COLO668 (cell line): Measurements from ENCODE around the gene KCNH1.

ENCODE experiments used
- DNase-seq: peaks from one replicate; lab custom pipeline; 2025; ENCODE audit not compliant: unreplicated experiment; lab: John Stamatoyannopoulos, UW

KCNH1 gene

GRCh38 chr1:210769473-210769872 is 364.5 kb downstream of the KCNH1 start:
- DNase-seq = no peak

DNA sequence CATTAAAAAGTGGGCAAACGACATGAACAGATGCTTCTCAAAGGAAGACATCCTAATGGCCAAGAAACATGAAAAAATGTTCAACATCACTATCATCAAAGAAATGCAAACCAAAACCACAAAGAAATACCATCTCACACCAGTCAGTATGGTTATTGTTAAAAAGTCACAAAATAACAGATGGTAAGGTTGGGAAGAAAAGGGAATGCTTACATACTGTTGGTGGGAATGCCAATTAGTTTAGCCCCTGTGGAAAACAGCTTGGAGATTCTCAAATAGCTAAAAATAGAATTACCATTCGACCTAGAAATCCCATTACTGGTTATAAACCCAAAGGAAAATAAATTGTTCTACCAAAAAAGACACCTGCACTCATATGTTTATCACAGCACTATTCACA is 369.4 kb downstream of the KCNH1 start:
- DNase-seq = no peak

DNA sequence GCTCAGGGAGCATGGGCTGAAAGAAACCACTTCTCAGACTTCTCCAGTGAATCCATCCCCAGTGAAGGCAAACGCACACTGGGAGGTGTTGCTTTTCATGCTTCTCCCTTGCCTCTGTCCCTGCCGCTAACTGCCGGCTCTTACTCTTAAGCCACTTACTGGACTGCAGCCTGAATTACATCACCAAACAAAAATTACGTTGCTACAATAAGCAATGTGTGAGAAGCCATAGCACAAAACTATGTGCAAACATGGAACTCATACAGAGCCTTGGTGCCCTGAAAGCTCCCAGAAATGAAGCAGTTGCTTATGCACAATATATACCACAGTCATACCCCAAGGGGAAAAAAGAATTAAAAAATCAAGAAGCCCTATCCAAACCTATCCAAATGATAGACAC is 375.2 kb downstream of the KCNH1 start:
- no peak for DNase-seq

- DNase-seq = no peak
Measured at GRCh38 chr1:210758261-210758660, 375.7 kb downstream of the KCNH1 start.

DNA sequence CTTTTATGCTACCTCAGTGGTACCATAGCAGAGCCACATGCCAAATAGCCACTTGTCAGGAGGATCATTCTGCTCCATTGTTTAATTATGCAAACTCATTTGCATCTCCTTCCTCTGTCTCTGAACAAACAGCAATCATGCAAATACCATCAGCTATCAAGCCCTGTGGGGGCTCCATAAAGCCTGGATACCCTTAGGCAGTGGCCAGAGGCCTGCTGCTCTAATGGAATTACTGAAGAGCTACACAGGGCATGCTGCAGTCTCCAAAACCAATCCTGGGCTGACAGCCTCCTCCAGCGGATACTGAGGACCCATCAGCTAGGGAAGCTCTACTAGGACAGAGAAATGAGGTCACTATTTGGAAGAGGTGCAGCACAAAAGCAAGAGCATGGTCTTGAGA is 376.3 kb downstream of the KCNH1 start:
- DNase-seq = no peak

DNA sequence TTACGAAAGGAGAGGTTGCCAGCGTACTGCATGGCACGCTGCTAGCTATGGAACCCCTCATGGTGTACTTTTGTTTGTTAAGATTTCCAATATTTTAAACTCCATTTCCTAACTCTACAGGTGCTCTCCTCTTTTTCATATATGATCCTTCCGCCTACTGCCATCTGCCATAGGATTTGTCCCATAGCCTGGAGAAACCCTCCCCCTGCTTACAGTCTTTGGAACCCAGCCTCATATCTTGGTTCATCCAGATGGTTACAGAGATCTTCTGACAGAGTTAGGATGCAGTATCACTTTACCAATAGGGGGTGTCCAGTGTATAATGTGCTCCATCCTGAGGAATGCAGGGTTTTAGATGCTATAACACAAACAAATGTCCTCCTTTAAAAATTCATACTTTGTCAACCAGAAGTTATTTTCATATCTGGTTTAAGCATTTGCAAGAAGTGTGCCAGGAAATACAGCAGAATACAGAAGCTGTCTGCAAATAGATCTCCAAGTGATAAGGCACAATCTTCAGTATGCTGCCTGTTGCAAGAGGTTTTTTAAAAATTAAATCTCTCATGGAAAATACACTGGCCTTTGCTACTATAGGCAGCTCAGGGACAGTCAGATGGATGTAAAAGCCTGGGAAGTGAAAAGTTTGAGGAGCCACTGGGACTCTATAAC is 377.8 kb downstream of the KCNH1 start:
- DNase-seq = no peak

DNA sequence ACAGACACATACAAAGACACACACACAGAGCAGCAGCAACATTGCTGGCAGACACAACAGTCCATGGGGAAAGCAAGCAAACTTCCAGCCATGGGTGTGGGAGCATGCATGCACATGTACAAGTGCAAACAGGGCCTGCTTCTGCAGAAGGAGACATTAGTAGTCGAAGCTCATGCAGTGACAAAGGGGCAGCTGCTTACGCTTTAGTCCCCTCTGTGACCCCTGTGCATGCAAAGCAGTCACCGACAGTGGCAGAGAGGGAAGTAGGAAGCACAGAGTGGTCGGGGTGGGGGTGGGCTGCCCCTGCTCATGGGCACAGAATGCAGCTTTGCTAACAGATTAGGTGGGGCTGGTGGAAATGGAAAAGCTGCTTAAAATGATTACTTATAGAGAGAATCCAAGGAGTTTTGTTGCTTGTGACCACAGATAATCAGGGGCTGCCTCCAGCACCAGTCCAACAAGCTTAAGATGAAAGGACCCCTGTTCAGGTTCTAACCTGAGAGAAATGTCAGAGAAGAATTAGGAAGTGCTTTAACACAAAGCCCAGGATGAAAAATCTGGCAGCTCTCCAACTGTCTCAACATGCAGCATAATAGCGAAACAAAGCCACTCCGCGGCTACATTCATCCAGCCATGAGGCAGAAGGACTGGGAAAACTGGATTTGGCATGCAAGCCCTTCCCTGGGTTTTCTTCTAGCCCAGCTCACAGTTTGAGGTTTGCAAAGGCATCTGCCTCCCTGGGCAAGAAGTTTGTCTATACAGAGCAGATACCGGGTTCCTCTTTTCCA is 378.9 kb downstream of the KCNH1 start:
- DNase-seq = peak; percentile 89

GRCh38 chr1:210751911-210752310 is 382.0 kb downstream of the KCNH1 start:
- DNase-seq = no peak

DNA sequence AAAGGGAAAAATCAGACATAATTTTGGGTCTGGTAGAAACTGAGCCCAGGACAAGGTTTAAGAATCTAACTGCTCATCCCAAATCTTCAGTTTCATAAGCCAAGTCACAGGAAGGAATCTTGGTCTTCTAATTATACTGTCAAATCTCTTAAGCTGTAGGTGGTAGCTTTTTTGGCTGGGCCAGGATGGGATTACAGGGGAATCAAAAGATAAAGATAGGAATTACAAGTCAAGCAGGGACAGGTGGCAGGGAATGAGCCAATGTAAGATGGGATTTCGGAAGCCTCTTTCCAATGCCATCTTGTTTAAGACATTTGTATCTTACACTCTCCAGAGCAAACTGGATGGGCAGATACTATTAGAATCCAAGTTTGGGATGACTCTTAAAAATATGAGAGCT is 383.5 kb downstream of the KCNH1 start:
- DNase-seq = no peak

- DNase-seq = no peak
Measured at GRCh38 chr1:210748796-210749195, 385.2 kb downstream of the KCNH1 start.

DNA sequence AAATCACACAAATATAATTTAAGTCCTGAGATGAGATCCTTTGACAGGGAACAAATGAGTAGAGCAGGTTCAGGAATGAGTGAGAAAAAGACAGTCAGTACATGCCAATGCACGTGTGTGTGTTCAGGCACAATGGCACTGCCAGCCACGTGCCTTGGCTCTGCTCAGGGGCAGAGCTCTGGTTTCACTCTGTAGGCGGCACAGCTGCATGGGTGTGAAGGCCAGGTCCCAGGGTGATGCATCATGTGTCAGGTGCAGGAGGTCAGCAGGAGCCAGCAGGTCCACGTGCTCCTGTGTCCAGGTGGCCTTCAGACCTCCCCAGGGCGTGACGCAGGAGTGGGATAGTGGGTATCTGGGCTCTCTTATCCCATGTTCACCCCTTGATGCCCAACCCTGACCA is 386.1 kb downstream of the KCNH1 start:
- DNase-seq = no peak

DNA sequence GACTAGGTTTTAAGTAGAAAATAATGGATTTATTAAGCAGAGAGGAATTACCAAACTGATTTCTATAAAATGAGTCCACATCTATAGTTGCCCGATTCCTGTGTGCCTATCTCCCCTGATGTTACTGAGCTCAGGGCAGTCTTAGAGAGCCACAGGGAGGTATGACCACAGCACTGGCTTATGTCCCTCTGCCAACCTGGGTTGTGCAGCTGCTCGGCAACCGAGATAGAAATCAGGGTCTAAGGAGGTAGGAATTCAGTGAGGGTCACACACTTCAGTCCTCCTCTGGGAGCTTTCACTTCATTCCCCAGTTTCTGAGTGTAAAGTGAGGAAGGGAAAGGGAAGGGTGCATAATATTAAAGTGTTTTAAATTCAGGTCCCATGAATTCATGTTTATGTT is 386.8 kb downstream of the KCNH1 start:
- no peak for DNase-seq

- DNase-seq = no peak
Measured at GRCh38 chr1:210746024-210746731, 387.8 kb downstream of the KCNH1 start.

GRCh38 chr1:210743038-210743437 is 390.9 kb downstream of the KCNH1 start:
- no peak for DNase-seq

DNA sequence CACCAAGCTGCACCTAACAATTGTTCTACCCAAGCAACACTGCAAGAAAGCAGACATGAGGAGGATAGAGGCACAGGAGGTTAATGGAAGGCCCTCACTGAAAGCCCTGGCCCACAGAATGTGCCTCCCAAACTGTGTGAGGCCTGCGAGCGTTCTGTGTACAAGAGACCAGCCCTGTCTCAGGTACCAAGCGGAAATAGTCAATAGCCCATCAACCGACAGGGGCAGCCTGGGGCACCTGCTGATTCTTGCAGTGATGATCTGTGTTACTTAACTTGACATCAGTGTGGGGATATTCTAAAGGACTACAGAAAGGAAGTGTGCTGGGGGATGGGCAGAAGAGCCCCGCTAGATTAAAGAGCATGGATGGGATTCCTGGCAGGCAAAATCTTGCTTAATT is 392.4 kb downstream of the KCNH1 start:
- no peak for DNase-seq

GRCh38 chr1:210739627-210740026 is 394.3 kb downstream of the KCNH1 start:
- no peak for DNase-seq

DNA sequence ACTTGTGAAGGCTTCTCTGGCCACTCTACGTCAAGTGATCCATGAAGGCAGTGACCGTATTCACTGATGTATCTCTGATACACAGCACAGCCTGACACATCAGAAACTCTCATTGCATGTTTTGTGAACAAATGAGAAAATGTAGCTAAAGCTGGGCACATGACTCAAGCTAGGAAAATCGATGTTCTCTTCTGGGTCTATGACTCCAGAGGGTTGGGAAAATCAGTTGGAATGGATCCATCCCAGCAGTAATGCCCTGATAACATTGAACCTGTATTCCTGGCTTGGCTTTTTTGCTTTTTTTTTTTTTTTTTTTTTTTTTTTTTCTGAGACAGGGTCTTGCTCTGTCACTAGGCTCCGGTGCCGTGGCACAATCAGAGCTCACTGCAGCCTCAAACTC is 395.7 kb downstream of the KCNH1 start:
- no peak for DNase-seq

DNA sequence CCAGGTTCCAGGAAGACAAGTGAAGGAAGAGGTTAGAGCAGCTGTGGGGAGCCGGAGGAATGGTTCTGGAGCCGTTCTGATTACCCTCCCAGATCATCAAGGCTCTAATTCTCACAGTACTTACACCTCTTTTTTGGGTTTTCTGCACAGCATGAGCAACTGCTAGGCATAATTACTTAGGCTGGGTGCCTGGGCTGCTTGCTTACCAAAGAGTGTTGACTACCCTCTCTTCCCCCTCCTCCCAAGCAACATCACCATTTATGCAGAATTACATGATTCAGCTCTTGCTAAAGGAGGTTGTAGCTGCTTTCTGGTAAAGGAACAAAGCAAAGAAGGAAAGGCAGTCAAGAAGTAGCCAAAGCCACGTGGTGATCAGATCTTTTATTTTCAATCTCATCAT is 397.2 kb downstream of the KCNH1 start:
- DNase-seq = no peak

- DNase-seq = no peak
Measured at GRCh38 chr1:210731597-210731996, 402.4 kb downstream of the KCNH1 start.

DNA sequence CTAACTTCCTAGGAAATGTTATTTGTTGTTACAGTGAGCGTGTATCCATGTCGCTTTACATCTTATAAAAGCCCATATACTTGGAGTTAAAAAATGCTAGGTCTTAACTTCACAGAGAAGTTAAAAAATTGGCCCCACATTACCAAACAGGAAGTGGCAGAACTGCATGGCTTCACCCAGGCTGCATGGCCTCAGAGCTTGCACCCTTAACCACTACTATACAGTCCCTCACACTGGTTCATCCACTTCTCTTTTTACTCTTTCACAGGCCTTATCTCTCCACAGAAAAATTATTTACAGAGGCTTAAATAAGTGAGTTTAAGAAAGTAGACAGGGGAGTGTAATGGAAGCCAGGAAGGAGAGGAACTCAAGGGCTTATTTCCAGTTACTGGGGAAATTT is 402.8 kb downstream of the KCNH1 start:
- no peak for DNase-seq

DNA sequence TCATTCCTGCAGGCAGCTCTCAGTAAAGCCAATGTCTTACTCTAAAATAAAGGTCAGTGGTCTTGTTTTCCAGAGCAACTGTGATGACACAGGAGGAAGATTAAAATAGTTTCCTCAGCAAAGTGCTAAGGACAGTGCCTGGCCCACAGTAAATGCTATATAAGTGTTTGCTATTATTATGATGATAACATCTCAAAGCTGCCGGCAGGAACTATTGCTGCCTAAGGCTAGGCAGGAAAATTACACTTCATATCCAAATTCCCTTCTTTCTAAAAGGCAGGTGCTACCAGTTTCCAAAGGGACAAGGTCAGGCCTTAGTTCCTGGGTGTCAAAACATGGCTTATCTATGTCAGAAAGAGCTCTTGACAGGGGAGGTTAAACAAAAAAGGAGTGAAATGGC is 403.9 kb downstream of the KCNH1 start:
- no peak for DNase-seq
